B cell (primary cell): ENCODE measurements around the gene RAB7B. TPM values are rescaled to one million over a fixed set of nuclear protein-coding genes. Genes with fewer than 3 reads are reported as not detected.

Source experiments
- ATAC-seq: fragments of 200-7000 bp; cut with Tn5 transposase; one replicate; pipeline ENCODE4 v1.10.0; 2021; ENCODE audit warnings: low read depth, mild to moderate bottlenecking, moderate number of reproducible peaks, moderate library complexity
- CTCF ChIA-PET: fragments of 350-600 bp; sonication (Branson Sonifier 250); formaldehyde crosslinking; loops from one replicate; lab custom pipeline; 2021; ENCODE audit warnings: antibody characterized with exemption, inconsistent platforms; lab: Charles Lee
- POLR2A ChIA-PET: fragments of 350-600 bp; sonication (Branson Sonifier 250); formaldehyde crosslinking; loops from one replicate; lab custom pipeline; 2021; ENCODE audit warnings: antibody characterized with exemption; lab: Charles Lee
- DNase-seq: peaks from one replicate; pipeline ENCODE4 v3.0.0; 2013
- H2AFZ ChIP-seq: 2 replicates; pipeline ENCODE4 v1.6.1; 2012; ENCODE audit warnings: mild to moderate bottlenecking, low read depth, low read length; ENCODE audit not compliant: insufficient read depth, poor library complexity, severe bottlenecking
- H3K27ac ChIP-seq, 2 donors: 1 replicate in 1 of 2; 2 replicates in 1 of 2; pipeline ENCODE4 v1.5.1; 2012 to 2013; ENCODE audit warnings: low read length in 2 of 2, mild to moderate bottlenecking in 2 of 2, moderate library complexity in 1 of 2
- H3K27me3 ChIP-seq, 4 experiments: fragments of 200-600 bp in 1 of 4; sonication (generic) in 1 of 4; replicated peaks in 1 of 4; 1 replicate in 2 of 4; 2 replicates in 2 of 4; pipeline versions ENCODE4 v1.6.1 to v1.7.0; 2013 to 2016; ENCODE audit warnings: low read length in 3 of 4, mild to moderate bottlenecking in 2 of 4, mixed read lengths in 1 of 4, moderate library complexity in 1 of 4; ENCODE audit not compliant: insufficient read depth in 4 of 4, control insufficient read depth in 3 of 4; ENCODE audit errors: control extremely low read depth in 1 of 4
- H3K36me3 ChIP-seq, 2 experiments: replicated peaks in 1 of 2; 1 replicate in 1 of 2; 2 replicates in 1 of 2; pipeline versions ENCODE4 v1.6.1 to v1.7.1; 2013; ENCODE audit warnings: low read length in 1 of 2; ENCODE audit not compliant: insufficient read depth in 2 of 2, control insufficient read depth in 1 of 2; ENCODE audit errors: control extremely low read depth in 1 of 2, extremely low read depth in 1 of 2
- H3K4me1 ChIP-seq, 2 donors: fragments of 200-600 bp in 1 of 2; sonication (generic) in 1 of 2; 1 replicate in 1 of 2; 2 replicates in 1 of 2; pipeline versions ENCODE4 v1.5.1 to v1.6.1; 2013 to 2017; ENCODE audit warnings: low read length in 2 of 2; ENCODE audit not compliant: control insufficient read depth in 2 of 2, insufficient read depth in 2 of 2
- H3K4me2 ChIP-seq: replicated peaks from 2 replicates; pipeline ENCODE3; 2012; ENCODE audit warnings: mild to moderate bottlenecking, low read depth, low read length; ENCODE audit not compliant: poor library complexity, severe bottlenecking
- H3K4me3 ChIP-seq, 5 experiments: fragments of 200-600 bp in 1 of 5; sonication (generic) in 1 of 5; 1 replicate in 3 of 5; 2 replicates in 2 of 5; pipeline versions ENCODE4 v1.5.1 to v1.7.0; 2011 to 2016; ENCODE audit warnings: low read length in 4 of 5, mild to moderate bottlenecking in 4 of 5, low read depth in 2 of 5, control low read depth in 1 of 5, moderate library complexity in 1 of 5; ENCODE audit not compliant: insufficient read depth in 1 of 5; ENCODE audit errors: control extremely low read depth in 1 of 5, extremely low read depth in 1 of 5
- H3K79me2 ChIP-seq: fragments of 200-600 bp; sonication (generic); one replicate; pipeline ENCODE4 v1.6.0; 2016; ENCODE audit warnings: low read length; ENCODE audit not compliant: control insufficient read depth, insufficient read depth
- H3K9ac ChIP-seq: fragments of 200-600 bp; sonication (generic); 2 replicates; pipeline ENCODE4 v1.6.1; 2017; ENCODE audit warnings: mild to moderate bottlenecking, low read length, moderate library complexity
- H3K9me3 ChIP-seq, 3 donors: one replicate each; pipeline versions ENCODE4 v1.6.1 to v1.7.1; 2013; ENCODE audit warnings: low read length in 2 of 3; ENCODE audit not compliant: control insufficient read depth in 2 of 3, insufficient read depth in 1 of 3; ENCODE audit errors: control extremely low read depth in 1 of 3
- H4K20me1 ChIP-seq: 2 replicates; pipeline ENCODE4 v1.6.0; 2012; ENCODE audit warnings: mild to moderate bottlenecking, low read length; ENCODE audit not compliant: insufficient read depth, control insufficient read depth, poor library complexity, severe bottlenecking
- H3K27ac Mint-ChIP-seq: one replicate; pipeline ENCODE4 v1.8.0; 2021; ENCODE audit warnings: mixed read lengths
- H3K27me3 Mint-ChIP-seq: one replicate; pipeline ENCODE4 v1.8.0; 2021; ENCODE audit warnings: mixed read lengths
- H3K4me1 Mint-ChIP-seq: one replicate; pipeline ENCODE4 v1.8.0; 2021; ENCODE audit warnings: mixed read lengths
- H3K4me3 Mint-ChIP-seq: one replicate; pipeline ENCODE4 v1.8.0; 2021; ENCODE audit warnings: mixed read lengths
- H3K9me3 Mint-ChIP-seq: one replicate; pipeline ENCODE4 v1.8.0; 2022; ENCODE audit warnings: mixed read lengths; ENCODE audit not compliant: insufficient read depth
- CTCF ChIP-seq: fragments of 200-600 bp; IDR thresholded peaks from one replicate; pipeline ENCODE4 v1.8.0; 2022; ENCODE audit warnings: antibody characterized with exemption, mild to moderate bottlenecking
- EZH2 ChIP-seq: IDR thresholded peaks from 2 replicates; pipeline ENCODE4 v1.6.1; 2012; ENCODE audit warnings: borderline replicate concordance, low read depth, mild to moderate bottlenecking, moderate library complexity, low read length; ENCODE audit not compliant: insufficient read depth, poor library complexity, severe bottlenecking
- WGBS: methylation state at CpG from one replicate; pipeline ENCODE4 v1.1.5; 2013; ENCODE audit warnings: missing lambda C conversion rate; ENCODE audit not compliant: insufficient coverage; 5-methylcytosine and 5-hydroxymethylcytosine counted together
- intact Hi-C: fragments of 100-400 bp; cut with micrococcal nuclease; formaldehyde crosslinking; loops from one replicate; pipeline ENCODE4 v1.10.0; 2022
- polyA plus RNA-seq: library from polyadenylated mRNA; depleted of rRNA; stranded (reverse); fragments of >200 nt; gene quantifications from 2 replicates; pipeline ENCODE4 v1.2.3, GENCODE V29; 2012
- total RNA-seq, 2 donors: library from RNA; stranded (reverse); fragments of 120-200 nt in 1 of 2; gene quantifications; 1 replicate in 1 of 2; 2 replicates in 1 of 2; pipeline versions ENCODE4 v1.2.3 to v1.2.4, GENCODE V29; 2013 to 2022

RAB7B gene
- total and polyA plus RNA-seq, 2 donors (not counting 1 experiment from before 2014, with no cell fraction given): not detected

DNA sequence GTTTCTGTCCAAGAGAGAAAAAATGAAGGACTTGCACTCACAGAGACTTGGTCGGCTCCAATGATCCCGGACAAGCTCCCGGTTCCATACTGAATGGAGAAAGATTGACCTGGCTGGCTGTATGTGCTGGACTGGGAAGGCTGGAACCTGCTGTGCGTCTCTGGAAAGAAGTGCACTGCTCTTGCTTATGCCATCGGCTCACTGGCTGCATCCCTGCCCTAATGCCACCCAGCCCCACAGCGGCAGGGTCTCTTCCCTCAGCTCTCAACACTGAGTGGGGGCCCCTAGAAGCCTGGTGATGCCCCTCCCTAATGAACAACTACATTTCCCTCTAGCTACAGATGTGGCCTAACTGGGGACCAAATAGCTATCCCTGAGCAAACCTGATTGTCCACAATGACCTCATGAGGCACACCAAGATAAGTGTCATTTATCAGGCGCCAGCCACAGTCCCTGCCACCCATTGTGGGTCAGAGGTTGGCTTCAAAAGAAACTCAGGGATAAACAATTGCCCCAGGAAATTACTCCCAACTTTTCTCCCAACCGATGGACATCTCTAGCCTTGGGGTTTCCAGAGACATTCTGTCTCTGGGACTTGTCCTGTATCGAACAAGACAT lies 17.9 kb upstream of the RAB7B start:
- Mint-ChIP-seq H3K4me1 (no peaks in the 10 kb centered on the region), H3K9me3 (no peaks in the 10 kb centered on the region), H3K27ac (no peak overlapping the region), H3K27me3 (peaks cover 3% of the 10 kb centered on the region), H3K4me3 (no peak overlapping the region)
- Histone ChIP-seq H3K4me3 (no peak overlapping the region), H3K9me3 (no peaks in the 10 kb centered on the region), H3K4me1 (no peaks in the 10 kb centered on the region), H2AFZ (no peak overlapping the region), H3K36me3 (no peaks in the 10 kb centered on the region), H3K4me2 (no peak overlapping the region), H3K27me3 (peaks cover 0 to 3% (median 0%) of the 10 kb centered on the region in 4 experiments), H3K9ac (no peak overlapping the region), H3K79me2 (no peaks in the 10 kb centered on the region), H4K20me1 (no peaks in the 10 kb centered on the region), H3K27ac (no peak overlapping the region)
- ChIA-PET CTCF (interaction anchor here (0.9 to 1.8 kb wide), 3 partner anchors 10 to 362 kb away, joined by 3 to 13 read pairs (median 3); no protein-coding TSS in a partner anchor), POLR2A (no interaction called here)
- WGBS: 98% methylated on average over 9 of the region's 9 CpGs
- intact Hi-C loops: no loop called here
- ATAC-seq: no peak
- DNase-seq: no peak
- TF ChIP-seq CTCF (no peak), EZH2 (no peak)

DNA sequence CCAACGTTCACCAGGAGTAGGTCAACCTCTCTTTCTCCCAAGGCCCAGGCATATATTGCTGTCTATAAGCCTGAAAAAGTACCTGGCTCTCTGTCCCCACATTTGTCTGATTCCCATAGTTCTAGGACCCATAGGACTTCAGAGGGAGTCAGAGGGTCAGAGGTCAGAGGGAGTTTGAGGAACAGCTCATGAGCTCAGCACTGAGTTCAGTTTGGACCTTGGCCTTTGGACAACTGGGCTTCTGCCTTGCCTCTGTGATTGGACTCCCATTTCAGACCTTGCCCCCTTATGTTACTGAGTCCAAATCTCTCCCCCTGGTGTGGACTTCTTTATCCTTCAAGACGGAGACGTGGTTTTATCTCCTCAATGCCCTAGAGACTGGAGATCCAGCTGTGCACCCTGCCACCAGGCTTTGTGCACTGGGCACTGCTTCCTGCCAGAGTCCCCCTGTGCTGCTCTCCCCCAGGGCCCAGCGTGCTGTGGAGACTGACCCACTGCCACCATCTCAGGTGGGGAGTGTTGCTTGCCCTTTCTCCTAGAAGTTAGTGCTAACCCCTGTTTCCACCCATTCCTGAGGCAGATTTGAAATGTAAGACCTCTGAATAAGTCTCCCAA lies 17.3 kb upstream of the RAB7B start:
- CTCF ChIA-PET: interaction anchor here (0.9 to 1.8 kb wide), 2 partner anchors 10 to 64 kb away, joined by 3 to 13 read pairs; no protein-coding TSS in a partner anchor
- ATAC-seq: no peak

More for the DNA sequence above, 17.3 kb upstream of the RAB7B start:
- no peak for TF ChIP-seq EZH2
- no peak for TF ChIP-seq CTCF
- H3K36me3 ChIP-seq: no peaks in the 10 kb centered on the region
- WGBS: 55% methylated on average over 3 of the region's 4 CpGs
- Mint-ChIP-seq H3K27ac (no peak overlapping the region), H3K27me3 (peaks cover 3% of the 10 kb centered on the region), H3K9me3 (no peaks in the 10 kb centered on the region), H3K4me1 (no peaks in the 10 kb centered on the region), H3K4me3 (no peak overlapping the region)
- no peaks in the 10 kb centered on the region for H3K9me3 ChIP-seq
- no peaks in the 10 kb centered on the region for H4K20me1 ChIP-seq
- no peaks in the 10 kb centered on the region for H3K4me1 ChIP-seq
- no peaks in the 10 kb centered on the region for H3K79me2 ChIP-seq
- H2AFZ ChIP-seq: no peak overlapping the region
- H3K27me3 ChIP-seq: peaks cover 0 to 3% (median 0%) of the 10 kb centered on the region in 4 experiments
- H3K4me3 ChIP-seq: no peak overlapping the region
- no peak overlapping the region for H3K9ac ChIP-seq
- H3K4me2 ChIP-seq: no peak overlapping the region
- intact Hi-C loops: no loop called here
- H3K27ac ChIP-seq: no peak overlapping the region
- POLR2A ChIA-PET: no interaction called here
- DNase-seq: no peak
